Activated T-cell treated with anti-CD3 and anti-CD28 coated beads for 24 hours (primary cell): ENCODE data around the gene PSMC3IP.

Source experiments
- DNase-seq: peaks from one replicate; pipeline ENCODE4 v3.0.0-alpha.2; 2020; ENCODE audit warnings: low read depth

The PSMC3IP gene

DNA sequence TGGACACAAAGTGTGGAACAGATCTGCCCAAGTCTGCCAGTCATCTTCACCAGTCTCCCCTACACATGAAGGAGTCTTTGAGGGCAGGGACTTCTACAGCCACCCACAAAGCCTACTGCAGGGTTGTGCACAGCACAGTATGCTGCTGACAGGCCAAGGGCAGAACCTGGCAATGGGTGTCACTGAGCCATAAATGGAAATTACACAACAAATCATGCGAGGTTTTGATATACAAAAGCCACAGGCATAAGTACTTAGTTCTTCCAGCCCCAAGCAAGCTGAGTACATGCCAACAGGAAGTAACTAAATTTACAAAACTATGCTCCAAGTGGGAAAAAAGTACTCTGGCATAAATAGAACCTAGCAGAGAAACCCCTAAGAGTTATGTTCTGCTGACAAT, 7.8 kb upstream of the PSMC3IP start:
- DNase-seq, result no peak

DNA sequence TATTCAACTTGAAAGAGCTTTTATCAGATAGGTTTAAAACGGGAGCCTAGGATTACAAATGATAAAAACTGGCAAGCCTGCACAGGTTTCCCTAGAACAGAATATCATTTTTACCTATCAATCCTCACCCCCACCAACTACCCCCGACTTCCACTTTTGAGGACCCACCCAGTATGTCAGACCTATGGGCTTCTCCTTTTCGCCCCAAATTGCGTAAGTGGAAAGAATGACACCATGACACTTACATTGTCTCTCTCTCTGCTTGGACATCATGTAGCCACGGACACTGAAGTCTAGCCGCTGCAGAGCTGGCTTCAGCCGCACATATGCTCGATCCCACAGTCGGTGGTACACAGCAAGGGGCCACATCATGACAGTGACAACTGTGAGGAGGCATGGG, 7.4 kb upstream of the PSMC3IP start:
- DNase-seq, result no peak

DNA sequence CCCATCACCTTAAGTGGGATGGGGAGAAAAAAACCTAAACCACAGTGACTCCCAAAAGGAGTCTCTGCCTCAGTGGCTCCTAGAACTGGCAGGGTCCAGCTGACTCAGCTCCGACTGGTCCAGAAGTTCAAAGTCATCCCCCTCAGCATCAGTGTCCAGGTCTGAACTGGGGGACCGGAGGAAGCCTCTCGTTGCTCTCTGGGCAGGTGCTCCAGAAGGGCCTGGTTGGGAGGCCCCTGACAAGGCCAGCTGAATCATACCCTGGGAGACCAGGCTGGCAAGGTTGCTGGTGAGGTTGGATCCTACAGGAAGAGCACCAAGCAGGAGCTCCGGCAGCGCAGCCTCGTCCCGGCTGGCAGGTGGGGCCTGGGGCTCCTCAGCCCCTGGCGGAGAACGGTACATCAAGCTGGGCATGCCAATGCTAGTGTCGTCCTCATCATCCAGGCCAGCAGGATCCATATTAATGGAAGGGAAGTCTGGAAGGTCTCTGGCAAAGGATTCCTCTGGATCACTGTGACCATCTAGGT, 4.3 kb upstream of the PSMC3IP start:
- DNase-seq, result no peak

DNA sequence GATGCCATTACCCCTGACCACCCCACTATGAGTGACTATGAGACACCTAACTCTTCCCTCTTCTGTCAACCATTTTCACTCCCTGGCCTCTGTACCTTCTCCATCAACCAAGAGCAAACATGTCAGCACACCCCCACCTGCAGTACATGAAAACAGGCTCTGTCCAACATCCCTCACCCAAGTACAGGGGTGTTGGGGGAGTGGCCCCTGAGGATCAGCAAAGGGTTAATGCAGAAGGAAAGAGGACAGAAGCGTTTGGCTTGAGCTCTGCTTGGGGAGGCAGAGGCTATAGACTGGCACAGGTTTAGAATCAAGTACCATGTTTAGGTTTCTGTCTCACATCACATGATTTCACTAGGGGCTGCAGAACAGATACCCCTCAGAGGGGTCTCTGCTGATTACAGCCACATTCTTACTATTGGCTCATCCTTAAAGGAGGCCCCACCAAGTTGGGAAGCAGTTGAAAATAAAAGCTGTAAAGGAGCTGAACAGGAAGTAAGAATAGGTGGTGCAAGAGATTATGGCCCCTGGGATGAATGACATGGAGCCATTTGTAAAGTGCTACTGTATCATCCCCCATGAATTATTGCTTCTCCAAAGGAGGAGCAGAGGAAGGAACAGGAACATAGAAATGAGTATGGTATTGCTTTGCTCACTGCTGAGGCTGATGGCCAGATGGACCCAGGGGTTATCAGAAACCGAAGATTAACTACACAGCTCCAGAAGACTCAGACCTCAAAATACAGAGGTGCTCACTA, 2.4 kb upstream of the PSMC3IP start:
- DNase-seq, result no peak

DNA sequence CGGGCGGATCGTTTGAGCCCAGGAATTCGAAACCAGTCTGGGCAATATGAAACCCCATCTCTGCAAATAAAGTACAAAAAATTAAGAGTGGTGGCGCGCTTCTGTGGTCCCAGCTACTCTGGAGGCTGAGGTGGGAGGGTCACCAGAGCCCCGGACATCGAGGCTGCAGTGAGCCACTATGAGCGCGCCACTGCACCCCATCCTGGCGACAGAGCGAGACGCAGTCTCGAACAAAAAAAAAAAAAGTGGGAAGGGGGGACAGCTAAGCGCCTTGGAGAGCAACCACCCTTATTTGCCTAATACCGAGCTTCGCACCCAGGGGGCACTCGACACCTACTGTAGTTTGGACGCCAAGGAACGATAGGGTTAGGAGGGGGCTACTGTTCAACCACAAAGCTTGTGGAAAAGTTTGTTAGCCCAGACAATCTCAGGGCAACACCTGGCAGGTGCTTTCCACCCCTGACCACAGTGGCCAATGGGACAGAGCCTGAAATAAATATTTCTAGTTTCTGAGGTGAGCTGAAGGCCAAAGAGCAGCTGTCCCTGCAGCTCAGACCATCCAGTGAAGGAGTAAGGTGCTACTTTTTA, 847 bp upstream of the PSMC3IP start:
- DNase-seq, result peak; percentile 61

DNA sequence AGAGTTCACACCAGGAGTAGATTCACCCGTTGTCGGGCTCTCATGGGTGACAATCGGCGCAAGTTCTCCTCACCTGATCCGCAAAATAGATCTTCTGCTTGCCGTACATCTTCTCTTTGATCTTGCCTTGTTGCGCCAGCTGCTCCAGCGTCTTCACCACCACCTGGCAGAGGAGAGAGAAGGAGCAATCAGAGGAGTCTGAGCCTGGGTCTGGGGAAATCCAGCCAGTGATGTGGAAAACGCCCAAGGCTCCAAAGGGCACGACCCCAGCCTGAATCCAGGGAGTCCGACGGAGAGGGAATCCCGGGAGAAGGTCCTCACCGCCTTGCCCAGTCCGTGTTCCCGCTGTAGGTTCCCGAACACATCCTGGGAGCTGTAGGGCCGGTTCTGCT, 393 bp downstream of the PSMC3IP start:
- DNase-seq, result no peak

DNA sequence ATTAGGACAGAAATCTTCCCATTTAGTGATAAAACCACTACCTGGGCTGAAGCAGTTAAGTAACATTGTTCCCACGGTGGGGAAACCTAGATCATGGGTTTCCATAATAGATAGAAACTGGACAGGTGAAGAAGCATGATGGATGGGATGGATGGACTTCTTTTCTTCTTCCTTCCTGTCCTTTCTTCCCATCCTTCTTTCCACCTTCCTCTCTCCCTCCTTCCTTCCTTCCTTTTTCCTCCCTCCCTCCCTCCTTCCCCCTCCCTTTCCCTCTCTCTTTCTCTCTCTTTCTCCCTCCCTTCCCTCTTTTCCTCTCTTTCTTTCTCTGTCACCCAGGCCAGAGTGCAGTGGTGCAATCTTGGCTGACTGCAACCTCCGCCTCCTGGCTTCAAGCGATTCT, 3.1 kb downstream of the PSMC3IP start:
- DNase-seq, result no peak

DNA sequence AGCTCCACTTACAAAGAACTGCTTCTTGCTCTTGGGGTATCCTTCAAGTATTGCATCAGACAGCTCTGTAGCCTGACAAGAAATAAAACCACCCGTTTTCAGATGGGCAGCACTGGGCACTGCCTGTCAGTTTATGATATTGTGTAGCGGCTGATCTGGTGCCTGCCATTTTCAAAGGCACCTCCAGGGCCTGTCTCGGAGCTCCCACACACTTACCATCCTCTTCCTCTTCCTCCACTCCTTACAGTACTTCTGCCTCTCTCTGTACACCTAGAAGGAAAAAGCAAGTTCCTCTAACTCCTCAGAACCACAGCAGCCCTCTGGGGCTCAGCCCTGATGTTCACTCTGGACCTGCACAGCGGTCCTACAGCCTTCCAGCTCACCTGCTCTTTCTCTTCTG, 4.4 kb downstream of the PSMC3IP start:
- DNase-seq, result no peak

DNA sequence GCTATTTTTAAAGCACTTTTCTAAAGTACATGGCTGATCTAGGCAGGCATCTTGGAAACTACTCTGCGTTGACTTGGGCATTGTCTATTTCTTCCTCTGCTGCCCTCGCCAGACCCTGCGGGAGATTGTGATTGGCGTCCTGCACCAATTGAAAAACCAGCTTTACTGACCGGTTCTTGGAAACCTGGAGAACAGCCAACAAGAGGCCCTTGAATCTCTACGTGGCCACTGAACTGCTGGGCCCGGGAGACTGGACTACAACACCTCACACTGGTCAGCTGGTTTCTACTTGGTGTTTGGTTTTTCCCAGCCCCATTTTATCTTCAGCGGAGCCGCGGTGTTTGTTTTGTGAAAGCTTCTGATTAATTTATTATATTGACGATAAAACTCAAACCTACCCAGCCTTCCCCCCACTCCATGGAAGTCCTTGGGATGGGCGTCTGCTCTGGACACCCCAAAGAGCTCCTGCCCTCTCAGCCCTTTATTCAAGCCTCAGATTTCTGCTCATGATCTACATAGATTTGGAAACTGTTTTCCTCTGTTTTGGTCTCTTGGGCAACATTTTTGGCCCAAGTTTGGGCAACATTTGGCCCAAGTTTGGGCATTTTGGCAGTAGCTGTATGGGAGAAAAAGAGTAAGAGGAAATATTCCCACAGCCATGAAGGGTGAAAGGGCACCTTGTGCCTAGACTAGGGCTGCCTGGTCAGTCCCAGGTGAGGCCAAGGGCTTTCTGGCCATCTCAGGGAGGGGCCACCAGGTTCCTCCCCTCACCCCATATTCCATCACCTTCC, 5.9 kb downstream of the PSMC3IP start:
- DNase-seq, result no peak

DNA sequence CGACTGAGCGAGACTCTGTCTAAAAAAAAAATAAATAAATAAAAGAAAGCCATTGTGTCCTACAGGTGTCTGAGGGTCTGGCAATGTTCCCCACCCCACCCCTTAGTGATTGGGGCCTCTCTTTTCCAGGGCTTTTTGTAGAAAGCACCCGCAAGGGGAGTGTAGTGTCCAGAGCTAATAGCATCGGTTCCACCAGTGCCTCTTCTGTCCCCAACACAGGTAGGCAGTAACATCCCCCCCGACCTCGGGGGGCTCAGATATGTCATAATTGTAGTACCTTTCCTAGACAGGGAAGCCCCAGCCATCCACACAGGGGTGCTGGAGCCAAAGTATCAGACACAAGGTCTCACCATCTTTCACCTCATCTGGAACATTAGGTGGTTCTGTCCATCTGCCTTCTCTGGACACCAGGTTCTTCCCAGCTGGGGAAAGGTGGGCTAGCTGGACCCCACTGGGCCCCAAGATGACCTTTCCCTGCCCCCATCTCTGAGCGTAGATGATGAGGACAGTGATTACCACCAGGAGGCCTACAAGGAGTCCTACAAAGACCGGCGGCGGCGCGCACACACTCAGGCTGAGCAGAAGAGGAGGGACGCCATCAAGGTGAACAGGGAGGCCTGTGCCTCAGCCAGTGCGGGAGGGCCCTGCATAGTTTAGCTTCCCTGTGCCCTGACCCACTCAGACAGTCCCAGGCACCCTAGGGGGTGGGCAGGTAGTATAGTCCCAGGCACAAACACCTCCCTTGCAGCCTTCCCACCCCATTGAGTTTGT, 9.0 kb downstream of the PSMC3IP start:
- DNase-seq, result no peak

DNA sequence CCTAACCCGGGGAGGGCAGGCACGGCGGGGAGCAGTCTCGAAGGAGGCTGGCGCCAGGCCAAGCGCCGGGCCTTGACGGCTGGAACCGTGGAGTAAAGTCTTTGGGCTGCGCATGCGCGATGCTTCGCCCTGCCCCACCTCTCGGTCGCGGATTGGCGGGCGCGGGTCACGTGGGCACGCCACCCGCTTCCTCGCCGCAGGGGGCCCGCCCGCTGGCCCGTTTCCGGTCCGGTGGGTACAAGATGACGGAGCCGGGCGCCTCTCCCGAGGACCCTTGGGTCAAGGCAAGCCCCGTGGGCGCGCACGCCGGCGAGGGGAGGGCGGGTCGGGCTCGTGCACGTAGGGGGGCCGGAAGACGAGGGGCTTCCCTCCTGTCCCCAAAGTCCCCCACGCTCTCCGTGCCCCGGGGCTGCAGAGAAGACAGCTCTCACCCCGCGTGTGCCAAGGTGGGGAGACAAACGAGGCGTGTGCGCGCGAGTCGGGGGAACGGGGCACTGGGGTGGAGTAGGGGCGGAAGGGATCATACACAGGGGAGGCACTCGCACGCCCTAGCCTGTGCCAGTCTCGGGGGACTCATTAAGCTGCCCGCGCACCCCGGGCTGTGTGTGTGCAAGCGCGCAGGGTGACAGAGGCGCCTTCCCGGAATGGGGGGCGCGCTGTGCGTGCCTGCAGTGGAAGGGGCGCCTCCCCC, 10.5 kb downstream of the PSMC3IP start, which contains the start of gene MLX:
Gene MLX (plus strand): TSS at position 218 of the 691 bp plus-strand sequence. CDS start 25 bp downstream, at position 243.
- peak; percentile 89 for DNase-seq

DNA sequence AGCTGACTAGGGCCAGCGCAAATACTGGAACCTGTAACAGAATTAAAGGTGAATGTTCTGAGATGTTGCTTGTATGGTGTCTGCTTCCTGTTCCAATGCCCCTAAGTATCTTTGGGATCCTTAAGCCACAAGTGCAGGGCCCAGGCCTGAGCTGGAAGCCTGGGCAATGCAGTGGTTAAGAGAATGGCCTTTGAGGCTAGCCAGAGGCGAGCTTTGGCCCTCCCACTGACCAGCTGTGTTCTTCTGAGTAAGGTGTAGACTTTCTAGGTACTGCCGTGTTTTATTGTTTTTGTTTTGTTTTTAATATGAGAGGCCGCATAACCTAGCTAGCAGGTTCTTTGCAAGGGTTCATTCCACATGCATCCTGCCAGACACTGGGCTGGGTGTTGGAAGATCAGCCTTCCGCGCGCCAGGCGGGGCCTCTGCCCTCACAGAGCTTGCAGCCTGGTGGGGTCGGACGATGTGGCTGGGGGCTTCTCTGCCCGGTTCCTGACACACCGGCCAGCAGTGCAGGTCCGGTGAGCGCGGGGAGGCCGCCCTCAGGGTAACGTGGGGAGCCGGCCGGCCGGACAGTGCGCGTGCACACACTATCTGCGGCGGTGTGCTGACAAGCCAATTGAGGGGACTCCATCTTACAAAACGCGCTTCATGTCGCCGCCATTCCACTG, 11.2 kb downstream of the PSMC3IP start:
- no peak for DNase-seq

DNA sequence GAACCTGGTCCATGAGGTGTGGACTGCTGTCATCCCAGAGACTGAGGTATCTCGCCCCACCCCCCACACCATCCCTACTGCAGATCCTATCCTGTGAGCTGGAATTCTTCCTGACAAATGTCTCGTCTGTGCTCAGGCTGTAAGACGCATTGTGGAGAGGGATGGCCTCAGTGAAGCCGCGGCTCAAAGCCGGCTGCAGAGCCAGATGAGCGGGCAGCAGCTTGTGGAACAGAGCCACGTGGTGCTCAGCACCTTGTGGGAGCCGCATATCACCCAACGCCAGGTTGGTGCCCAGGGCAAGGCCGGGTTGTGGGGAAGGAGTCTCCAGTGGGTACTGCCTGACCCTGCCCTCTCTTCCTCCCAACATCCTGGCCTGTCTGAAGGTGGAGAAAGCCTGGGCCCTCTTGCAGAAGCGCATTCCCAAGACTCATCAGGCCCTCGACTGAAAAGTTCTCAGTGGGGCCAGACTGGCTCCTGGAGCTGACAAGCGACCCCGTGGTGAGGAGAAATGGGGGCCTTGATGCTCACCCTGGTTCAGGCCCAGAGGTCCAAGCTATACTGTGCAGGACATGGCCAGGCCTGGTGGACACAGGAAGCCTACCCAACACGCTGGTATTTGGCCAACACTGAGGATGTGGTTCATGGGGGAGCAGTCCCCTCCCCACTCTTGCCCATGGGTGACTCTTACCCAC, 11.9 kb downstream of the PSMC3IP start:
- DNase-seq, result no peak

DNA sequence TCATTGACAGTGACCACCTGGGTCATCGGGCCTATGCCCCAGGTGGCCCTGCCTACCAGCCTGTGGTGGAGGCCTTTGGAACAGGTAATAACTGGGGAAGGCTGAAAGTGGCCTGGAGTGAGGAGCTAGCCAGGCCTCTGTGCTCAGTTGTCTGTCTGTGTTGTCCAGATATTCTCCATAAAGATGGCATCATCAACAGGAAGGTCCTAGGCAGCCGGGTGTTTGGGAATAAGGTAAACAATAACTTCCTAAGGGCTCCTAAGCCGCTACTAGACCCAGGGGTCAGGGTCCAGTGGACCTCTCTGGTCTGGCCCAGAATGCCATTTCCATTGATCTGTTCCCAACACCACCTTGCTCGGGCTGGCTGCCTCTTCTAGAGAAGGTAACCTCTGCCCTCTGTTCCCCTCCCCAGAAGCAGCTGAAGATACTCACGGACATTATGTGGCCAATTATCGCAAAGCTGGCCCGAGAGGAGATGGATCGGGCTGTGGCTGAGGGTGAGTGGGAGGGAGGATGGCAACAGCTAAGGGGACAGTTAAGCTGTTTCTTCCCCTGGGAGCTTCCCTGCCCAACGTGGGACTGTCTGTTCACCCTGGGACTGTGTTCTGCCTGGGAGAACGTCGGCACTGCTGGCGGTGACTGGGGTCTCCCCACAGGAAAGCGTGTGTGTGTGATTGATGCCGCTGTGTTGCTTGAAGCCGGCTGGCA, 12.6 kb downstream of the PSMC3IP start:
- DNase-seq, result no peak

DNA sequence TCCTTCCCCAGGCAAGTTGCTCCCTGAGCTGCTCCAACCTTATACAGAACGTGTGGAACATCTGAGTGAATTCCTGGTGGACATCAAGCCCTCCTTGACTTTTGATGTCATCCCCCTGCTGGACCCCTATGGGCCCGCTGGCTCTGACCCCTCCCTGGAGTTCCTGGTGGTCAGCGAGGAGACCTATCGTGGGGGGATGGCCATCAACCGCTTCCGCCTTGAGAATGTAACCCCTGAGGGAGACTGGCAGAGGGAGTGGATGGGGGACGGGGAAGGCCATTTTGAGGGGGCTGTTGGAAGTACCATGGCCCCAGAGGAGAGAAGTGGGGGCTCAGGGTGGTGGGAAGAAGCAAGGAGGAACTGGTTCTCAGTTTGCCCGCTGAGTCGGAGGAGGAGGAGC, 13.6 kb downstream of the PSMC3IP start:
- no peak for DNase-seq

DNA sequence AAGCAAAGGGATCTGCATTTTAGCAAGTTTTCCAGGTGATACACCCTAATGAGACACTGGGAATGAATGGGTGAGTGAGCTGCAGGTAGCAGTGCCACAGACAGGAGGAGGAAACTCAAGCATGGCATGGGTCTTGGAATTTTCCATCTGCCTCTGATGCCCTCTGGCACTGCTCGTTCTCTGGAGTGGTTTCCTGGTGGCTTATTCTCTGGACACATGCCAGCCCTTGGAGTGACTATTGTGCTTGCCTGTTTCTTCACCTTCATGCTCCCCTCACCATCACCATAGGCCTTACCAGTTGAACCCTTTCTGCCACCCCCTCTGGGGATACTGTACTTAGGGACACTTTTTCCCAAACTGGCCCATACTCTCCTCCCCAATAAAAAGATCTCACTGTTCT, 14.0 kb downstream of the PSMC3IP start:
- DNase-seq, result no peak

DNA sequence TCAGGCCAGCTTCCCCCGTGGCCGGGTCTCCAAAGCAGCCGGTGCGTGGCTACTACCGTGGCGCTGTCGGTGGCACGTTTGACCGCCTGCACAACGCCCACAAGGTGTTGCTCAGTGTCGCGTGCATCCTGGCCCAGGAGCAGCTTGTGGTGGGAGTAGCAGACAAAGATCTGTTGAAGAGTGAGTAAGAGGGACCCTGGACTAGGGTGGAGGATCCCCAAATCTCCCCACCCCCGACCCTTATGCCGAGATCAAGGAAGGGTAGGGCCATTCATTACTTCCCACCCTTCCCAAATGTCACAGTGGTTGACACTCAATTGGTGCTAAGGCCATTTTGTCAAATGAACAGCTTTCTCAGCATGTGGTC, 14.4 kb downstream of the PSMC3IP start:
- no peak for DNase-seq

DNA sequence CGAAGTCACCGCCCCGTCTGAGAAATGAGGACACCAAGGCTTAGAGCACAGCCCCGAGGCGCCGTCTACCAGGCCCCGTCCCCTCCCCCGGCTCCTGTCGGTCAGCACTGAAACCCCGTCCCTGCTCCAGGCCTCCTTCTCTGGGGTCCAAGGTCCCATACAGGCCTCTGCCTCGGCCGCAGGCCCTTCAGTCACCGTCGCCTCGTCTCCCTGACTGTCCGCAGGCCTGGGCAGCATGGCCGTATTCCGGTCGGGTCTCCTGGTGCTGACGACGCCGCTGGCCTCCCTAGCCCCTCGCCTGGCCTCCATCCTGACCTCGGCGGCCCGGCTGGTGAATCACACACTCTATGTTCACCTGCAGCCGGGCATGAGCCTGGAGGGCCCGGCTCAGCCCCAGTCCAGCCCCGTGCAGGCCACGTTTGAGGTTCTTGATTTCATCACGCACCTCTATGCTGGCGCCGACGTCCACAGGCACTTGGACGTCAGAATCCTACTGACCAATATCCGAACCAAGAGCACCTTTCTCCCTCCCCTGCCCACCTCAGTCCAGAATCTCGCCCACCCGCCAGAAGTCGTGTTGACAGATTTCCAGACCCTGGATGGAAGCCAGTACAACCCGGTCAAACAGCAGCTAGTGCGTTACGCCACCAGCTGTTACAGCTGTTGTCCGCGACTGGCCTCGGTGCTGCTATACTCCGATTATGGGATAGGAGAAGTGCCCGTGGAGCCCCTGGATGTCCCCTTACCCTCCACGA, 15.0 kb downstream of the PSMC3IP start:
- no peak for DNase-seq

DNA sequence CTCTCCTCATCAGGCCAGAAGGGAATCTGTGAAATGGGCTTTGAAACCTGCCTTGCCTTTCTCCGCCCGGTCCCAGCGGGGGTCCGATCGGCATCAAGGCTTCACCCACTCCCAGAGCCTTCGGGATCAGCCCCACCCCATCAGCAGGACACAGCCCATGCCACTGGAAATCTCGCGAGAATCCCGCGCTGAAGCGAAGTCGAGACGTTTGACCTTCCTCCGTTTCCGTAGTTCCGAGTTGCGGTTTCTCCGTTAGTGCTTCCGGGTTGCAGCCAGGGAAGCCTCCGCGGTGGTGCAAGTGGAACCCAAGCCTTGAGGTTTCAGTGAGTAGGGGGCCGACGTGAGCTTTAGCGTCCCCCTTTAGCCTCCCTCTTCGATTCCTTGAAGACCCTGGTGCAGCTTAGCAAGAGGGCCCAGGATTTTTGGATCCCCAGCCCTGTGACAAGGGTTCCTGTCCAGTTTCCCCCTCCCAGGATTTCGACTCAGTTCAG, 15.6 kb downstream of the PSMC3IP start, which contains the start of gene COASY:
Gene COASY (plus strand): TSS at position 252 of the 491 bp plus-strand sequence. CDS start 475 bp downstream, outside the sequence.
- peak; percentile 88 for DNase-seq
